Smooth muscle cell (in vitro differentiated cells): ENCODE measurements around the gene SUGT1. TPM values are rescaled to one million over a fixed set of nuclear protein-coding genes. Genes with fewer than 3 reads are reported as not detected.
"Not testable (repeated sequence)": the region's sequence is repeated elsewhere in the genome, so short reads cannot be mapped to it uniquely, and the experiment has no call there.

ENCODE experiments used
- DNase-seq: peaks from one replicate; lab custom pipeline; 2025; ENCODE audit not compliant: unreplicated experiment; lab: John Stamatoyannopoulos, UW
- H2AFZ ChIP-seq: fragments of 200-600 bp; sonication (generic); 2 replicates; pipeline ENCODE4 v1.6.0; 2016; ENCODE audit warnings: antibody characterized with exemption, low read depth, mild to moderate bottlenecking
- H3F3A ChIP-seq: fragments of 200-600 bp; sonication (generic); 2 replicates; pipeline ENCODE4 v1.6.0; 2017; ENCODE audit warnings: antibody characterized with exemption, low read depth
- H3K27ac ChIP-seq: fragments of 200-600 bp; sonication (generic); 2 replicates; pipeline ENCODE4 v1.5.1; 2016; ENCODE audit warnings: low read depth, mild to moderate bottlenecking
- H3K27me3 ChIP-seq: fragments of 200-600 bp; sonication (generic); 2 replicates; pipeline ENCODE4 v1.6.1; 2016; ENCODE audit warnings: low read depth, mild to moderate bottlenecking
- H3K36me3 ChIP-seq: fragments of 200-600 bp; sonication (generic); 2 replicates; pipeline ENCODE4 v1.5.1; 2016; ENCODE audit warnings: low read depth
- H3K4me1 ChIP-seq: fragments of 200-600 bp; sonication (generic); 2 replicates; pipeline ENCODE4 v1.5.1; 2016; ENCODE audit warnings: low read depth
- H3K4me2 ChIP-seq: fragments of 200-600 bp; sonication (generic); 2 replicates; pipeline ENCODE4 v1.6.0; 2016; ENCODE audit warnings: mild to moderate bottlenecking
- H3K4me3 ChIP-seq: fragments of 200-600 bp; sonication (generic); 2 replicates; pipeline ENCODE4 v1.5.1; 2016; ENCODE audit warnings: mild to moderate bottlenecking
- H3K79me2 ChIP-seq: fragments of 200-600 bp; sonication (generic); 2 replicates; pipeline ENCODE4 v1.6.0; 2016; ENCODE audit warnings: low read depth, mild to moderate bottlenecking
- H3K9ac ChIP-seq: fragments of 200-600 bp; sonication (generic); 2 replicates; pipeline ENCODE4 v1.6.0; 2016; ENCODE audit warnings: low read depth
- H3K9me3 ChIP-seq: fragments of 200-600 bp; sonication (generic); replicated peaks from 2 replicates; pipeline ENCODE4 v1.5.1; 2016; ENCODE audit warnings: low read depth
- H4K20me1 ChIP-seq: fragments of 200-600 bp; sonication (generic); 2 replicates; pipeline ENCODE4 v1.6.0; 2016; ENCODE audit warnings: low read depth
- CTCF ChIP-seq: fragments of 200-600 bp; sonication (generic); IDR thresholded peaks from 2 replicates; pipeline ENCODE4 v1.5.1; 2017; ENCODE audit warnings: borderline replicate concordance, mild to moderate bottlenecking, antibody characterized with exemption; ENCODE audit not compliant: insufficient read depth, poor library complexity, severe bottlenecking
- WGBS: methylation state at CpG from one replicate; pipeline ENCODE4 v1.1.7; 2016; ENCODE audit warnings: low lambda C conversion rate; 5-methylcytosine and 5-hydroxymethylcytosine counted together
- polyA plus RNA-seq: library from polyadenylated mRNA; unstranded; fragments of >200 nt; fragmentation: Nextera tagmentation; extraction: Ambion mirVana; gene quantifications from 2 replicates; pipeline ENCODE4 v1.2.1, GENCODE V29; 2016
- total RNA-seq: library from RNA; depleted of rRNA; stranded (reverse); fragments of >200 nt; gene quantifications from 2 replicates; pipeline ENCODE4 v1.2.3, GENCODE V29; 2014

The SUGT1 gene
- total RNA-seq (42.9 and 54.3 TPM in 2 replicates), polyA plus RNA-seq (64.4 and 78.8 TPM in 2 replicates)

- Histone ChIP-seq H3K9ac (peak within 1 kb of the TSS; percentile 95), H2AFZ (peak within 1 kb of the TSS; percentile 65), H4K20me1 (peaks cover 37% of the 10 kb centered on the region), H3K4me2 (peak within 1 kb of the TSS; percentile 98), H3F3A (peaks cover 4% of the 10 kb centered on the region), H3K27ac (peak within 1 kb of the TSS; percentile 96), H3K79me2 (peaks cover 65% of the 10 kb centered on the region), H3K27me3 (no peaks in the 10 kb centered on the region), H3K4me1 (peaks cover 17% of the 10 kb centered on the region), H3K9me3 (no peaks in the 10 kb centered on the region), H3K4me3 (peak within 1 kb of the TSS; percentile 93), H3K36me3 (peaks cover under 1% of the 10 kb centered on the region)
- under 1% methylated on average over 56 of the region's 61 CpGs for WGBS
- DNase-seq, result peak; percentile 94
- peak; percentile 44 for TF ChIP-seq CTCF
Measured at GRCh38 chr13:52652196-52652979, at the start of gene SUGT1. Gene SUGT1, plus strand, starts transcription at chr13:52652836. Its CDS starts 85 bp downstream, at chr13:52652921.

GRCh38 chr13:52603316-52603715 is 49.3 kb upstream of the SUGT1 start:
- WGBS, result 100% methylated on average over 4 of the region's 4 CpGs
- not testable (repeated sequence) for H3K4me3 ChIP-seq, H3K27ac ChIP-seq, H3K36me3 ChIP-seq, H3K79me2 ChIP-seq, H2AFZ ChIP-seq, H3F3A ChIP-seq, H4K20me1 ChIP-seq, H3K4me2 ChIP-seq, H3K27me3 ChIP-seq, DNase-seq, H3K9ac ChIP-seq, H3K9me3 ChIP-seq
- H3K4me1 ChIP-seq, result peaks cover 11% of the 10 kb centered on the region

- not testable (repeated sequence) for H3K4me3 ChIP-seq, H3K27me3 ChIP-seq, H3K79me2 ChIP-seq, H3K4me1 ChIP-seq, H2AFZ ChIP-seq, H3K27ac ChIP-seq, H3K4me2 ChIP-seq, H3K9me3 ChIP-seq, DNase-seq, H3K36me3 ChIP-seq, H4K20me1 ChIP-seq, H3K9ac ChIP-seq, H3F3A ChIP-seq
- WGBS, result 83% methylated on average over 6 of the region's 6 CpGs
Measured at GRCh38 chr13:52606126-52606525, 46.5 kb upstream of the SUGT1 start.

- not testable (repeated sequence) for H3K4me3 ChIP-seq, H3K27ac ChIP-seq, H3K79me2 ChIP-seq, DNase-seq, H3K36me3 ChIP-seq, H4K20me1 ChIP-seq, H3K4me1 ChIP-seq, H2AFZ ChIP-seq, H3F3A ChIP-seq, H3K9ac ChIP-seq, H3K4me2 ChIP-seq, H3K9me3 ChIP-seq, H3K27me3 ChIP-seq
- WGBS, result 90% methylated on average over 1 of the region's 1 CpG
Measured at GRCh38 chr13:52606795-52607194, 45.8 kb upstream of the SUGT1 start.

GRCh38 chr13:52608184-52608583 is 44.5 kb upstream of the SUGT1 start:
- not testable (repeated sequence) for H3K36me3 ChIP-seq, H3K27ac ChIP-seq, H3K9me3 ChIP-seq, H3F3A ChIP-seq, H4K20me1 ChIP-seq, H3K79me2 ChIP-seq, H3K4me2 ChIP-seq, H3K4me3 ChIP-seq, H2AFZ ChIP-seq, H3K4me1 ChIP-seq, H3K27me3 ChIP-seq, H3K9ac ChIP-seq, DNase-seq
- 58% methylated on average over 8 of the region's 8 CpGs for WGBS
